HCT116 (cell line): Measurements from ENCODE around the gene CAPN3. TPM values are rescaled to one million over a fixed set of nuclear protein-coding genes. Genes with fewer than 3 reads are reported as not detected.

Experiments used
- ATAC-seq: fragments of 200-7000 bp; cut with Tn5 transposase; 2 replicates; pipeline ENCODE4 v1.9.1; 2020; ENCODE audit warnings: mild to moderate bottlenecking, moderate library complexity
- BruUV-seq: library from RNA; stranded (reverse); fragments of 400-500 nt; replicated peaks from 2 replicates; lab custom pipeline; 2021; lab: Mats Ljungman, UMichigan
- CTCF ChIA-PET: fragments of 300-600 bp; sonication (Branson Sonifier 250); formaldehyde crosslinking; loops from one replicate; lab custom pipeline; 2021; ENCODE audit warnings: antibody characterized with exemption; lab: Charles Lee
- POLR2A ChIA-PET: fragments of 300-600, 350-600 bp; sonication (Branson Sonifier 250); formaldehyde crosslinking; loops from one replicate; lab custom pipeline; 2021; ENCODE audit warnings: antibody characterized with exemption; lab: Charles Lee
- RAD21 ChIA-PET, 2 experiments: fragments of 300-600 bp; sonication (Branson Sonifier 250); formaldehyde crosslinking; loops; one replicate each; lab custom pipeline; 2023; ENCODE audit warnings: low total read pairs in 2 of 2; ENCODE audit not compliant: uncharacterized antibody in 2 of 2, unreplicated experiment in 2 of 2, low non-redundant PET in 1 of 2; lab: Charles Lee
- DNase-seq: peaks from one replicate; pipeline ENCODE4 v3.0.0-alpha.2; 2010; ENCODE audit warnings: low read depth, low spot score
- H2AFZ ChIP-seq: fragments of 200-600 bp; shearing (Covaris generic), sonication (generic); 2 replicates; pipeline ENCODE4 v1.6.1; 2017; ENCODE audit warnings: low read depth, mixed run types, mixed read lengths, antibody characterized with exemption, low read length; ENCODE audit not compliant: poor library complexity, severe bottlenecking
- H3K27ac ChIP-seq: 2 replicates; pipeline ENCODE4 v1.5.1; 2012; ENCODE audit warnings: low read depth, low read length
- H3K27me3 ChIP-seq: fragments of 200-600 bp; sonication (generic); 2 replicates; pipeline ENCODE4 v1.6.1; 2016; ENCODE audit warnings: mixed run types, low read length, mixed read lengths; ENCODE audit not compliant: insufficient read depth
- H3K36me3 ChIP-seq, 2 experiments: fragments of 200-500 bp in 1 of 2; fragments of 200-600 bp in 1 of 2; sonication (Bioruptor generic) in 1 of 2; sonication (generic) in 1 of 2; 2 replicates each; pipeline versions ENCODE4 v1.5.1 to v1.6.1; 2014 to 2016; ENCODE audit warnings: low read length in 2 of 2, inconsistent platforms in 1 of 2, mixed read lengths in 1 of 2, mixed run types in 1 of 2; ENCODE audit not compliant: insufficient read depth in 2 of 2, control insufficient read depth in 1 of 2
- H3K4me1 ChIP-seq, 2 experiments: fragments of 200-600 bp in 1 of 2; sonication (generic) in 1 of 2; 2 replicates each; pipeline versions ENCODE4 v1.5.1 to v1.6.1; 2012 to 2017; ENCODE audit warnings: low read length in 2 of 2, inconsistent platforms in 1 of 2, mild to moderate bottlenecking in 1 of 2, mixed read lengths in 1 of 2, mixed run types in 1 of 2, moderate library complexity in 1 of 2; ENCODE audit not compliant: insufficient read depth in 2 of 2, control insufficient read depth in 1 of 2
- H3K4me2 ChIP-seq: fragments of 200-600 bp; sonication (generic); 2 replicates; pipeline ENCODE4 v1.6.1; 2017; ENCODE audit warnings: mixed run types, low read length, mixed read lengths
- H3K4me3 ChIP-seq, 2 experiments: fragments of 200-600 bp in 1 of 2; sonication (generic) in 1 of 2; replicated peaks in 1 of 2; 2 replicates each; pipeline ENCODE4 v1.5.1; 2011 to 2016; ENCODE audit warnings: low read length in 2 of 2, control low read depth in 1 of 2, low read depth in 1 of 2, mild to moderate bottlenecking in 1 of 2, mixed read lengths in 1 of 2, mixed run types in 1 of 2
- H3K79me2 ChIP-seq: fragments of 200-600 bp; sonication (generic); 2 replicates; pipeline ENCODE4 v1.6.1; 2017; ENCODE audit warnings: mild to moderate bottlenecking, mixed run types, low read length, moderate library complexity, mixed read lengths; ENCODE audit not compliant: insufficient read depth
- H3K9ac ChIP-seq: fragments of 200-600 bp; sonication (generic); 2 replicates; pipeline ENCODE4 v1.6.1; 2016; ENCODE audit warnings: low read length, mixed read lengths
- H3K9me2 ChIP-seq: fragments of 200-600 bp; sonication (generic), shearing (Covaris generic); 2 replicates; pipeline ENCODE4 v1.6.1; 2017; ENCODE audit warnings: mixed run types, mild to moderate bottlenecking, moderate library complexity; ENCODE audit not compliant: insufficient read depth
- H3K9me3 ChIP-seq, 2 experiments: fragments of 200-500 bp in 1 of 2; fragments of 200-600 bp in 1 of 2; sonication (Bioruptor generic) in 1 of 2; sonication (generic) in 1 of 2; 2 replicates each; pipeline ENCODE4 v1.6.1; 2014 to 2017; ENCODE audit warnings: low read length in 2 of 2, mixed read lengths in 2 of 2, inconsistent platforms in 1 of 2, low read depth in 1 of 2, mild to moderate bottlenecking in 1 of 2, mixed run types in 1 of 2, moderate library complexity in 1 of 2; ENCODE audit not compliant: control insufficient read depth in 1 of 2, insufficient read depth in 1 of 2
- H4K20me1 ChIP-seq: fragments of 200-600 bp; sonication (generic), shearing (Covaris generic); 2 replicates; pipeline ENCODE4 v1.6.1; 2017; ENCODE audit warnings: mixed run types, mild to moderate bottlenecking, moderate library complexity; ENCODE audit not compliant: insufficient read depth
- ATF3 ChIP-seq: IDR thresholded peaks from 2 replicates; pipeline ENCODE4 v1.6.1; 2012
- CBX3 ChIP-seq: IDR thresholded peaks from 2 replicates; pipeline ENCODE4 v1.6.1; 2012; ENCODE audit warnings: low read depth
- CEBPB ChIP-seq: IDR thresholded peaks from 2 replicates; pipeline ENCODE4 v1.6.1; 2012; ENCODE audit warnings: low read depth
- EGR1 ChIP-seq: IDR thresholded peaks from 2 replicates; pipeline ENCODE4 v1.6.1; 2012; ENCODE audit warnings: low read depth
- ELF1 ChIP-seq: IDR thresholded peaks from 2 replicates; pipeline ENCODE4 v1.6.1; 2012; ENCODE audit warnings: low read depth, borderline replicate concordance
- EZH2 ChIP-seq: fragments of 200-600 bp; sonication (generic); IDR thresholded peaks from 2 replicates; pipeline ENCODE4 v1.6.1; 2017; ENCODE audit warnings: antibody characterized with exemption, mixed run types
- EZH2phosphoT487 ChIP-seq: fragments of 200-600 bp; IDR thresholded peaks from 2 replicates; pipeline ENCODE4 v1.6.1; 2018; ENCODE audit warnings: antibody characterized with exemption, borderline replicate concordance
- FOSL1 ChIP-seq: IDR thresholded peaks from 2 replicates; pipeline ENCODE4 v1.6.1; 2012; ENCODE audit warnings: low read depth
- MAX ChIP-seq: IDR thresholded peaks from 2 replicates; pipeline ENCODE4 v1.6.1; 2012
- POLR2A ChIP-seq: IDR thresholded peaks from 2 replicates; pipeline ENCODE4 v1.7.0; 2011; ENCODE audit warnings: borderline replicate concordance; ENCODE audit not compliant: insufficient read depth, insufficient read length; ENCODE audit errors: extremely low read depth
- POLR2AphosphoS5 ChIP-seq: IDR thresholded peaks from 2 replicates; pipeline ENCODE4 v1.6.1; 2011; ENCODE audit warnings: mild to moderate bottlenecking, low read depth, low read length, moderate library complexity
- REST ChIP-seq: IDR thresholded peaks from 2 replicates; pipeline ENCODE4 v1.6.1; 2012; ENCODE audit warnings: low read depth
- SIN3A ChIP-seq: IDR thresholded peaks from 2 replicates; pipeline ENCODE4 v1.6.1; 2012; ENCODE audit warnings: low read depth
- TCF7L2 ChIP-seq: IDR thresholded peaks from 2 replicates; pipeline ENCODE4 v1.7.0; 2011; ENCODE audit warnings: borderline replicate concordance, inconsistent platforms; ENCODE audit not compliant: insufficient read depth, insufficient read length; ENCODE audit errors: extremely low read depth
- YY1 ChIP-seq: IDR thresholded peaks from 2 replicates; pipeline ENCODE4 v1.6.1; 2011; ENCODE audit warnings: low read length, low read depth, moderate library complexity, mild to moderate bottlenecking; ENCODE audit not compliant: insufficient replicate concordance; ENCODE audit errors: extremely low read depth
- ZFX ChIP-seq: fragments of 450-650 bp; IDR thresholded peaks from 2 replicates; pipeline ENCODE4 v1.6.1; 2017
- ZNF274 ChIP-seq: fragments of 200-500 bp; sonication (Bioruptor generic); IDR thresholded peaks from 2 replicates; pipeline ENCODE4 v1.6.1; 2014; ENCODE audit warnings: mild to moderate bottlenecking, low read depth, low read length, inconsistent platforms
- intact Hi-C: fragments of 100-400 bp; cut with micrococcal nuclease; formaldehyde crosslinking; loops from 2 replicates; pipeline ENCODE4 v1.10.0; 2022
- total RNA-seq: library from RNA; stranded (reverse); gene quantifications from one replicate; pipeline ENCODE4 v1.2.1, GENCODE V29; 2021; ENCODE audit not compliant: unreplicated experiment

Gene CAPN3
- total RNA-seq, 1 experiment from 2014 or later = 1.8 TPM

GRCh38 chr15:42349186-42349585 lies 10.1 kb upstream of the CAPN3 start:
- no peaks in the 10 kb centered on the region for H3K27me3 ChIP-seq
- CTCF ChIA-PET = no interaction called here
- intact Hi-C loops = no loop called here
- TF ChIP-seq ZNF274 (no peak), ATF3 (no peak), EGR1 (no peak), ZFX (no peak), CBX3 (no peak), EZH2phosphoT487 (no peak), CEBPB (no peak)
- TF ChIP-seq, all 23 proteins: peak for 0
- Histone ChIP-seq H4K20me1 (no peaks in the 10 kb centered on the region), H3K36me3 (no peaks in the 10 kb centered on the region), H3K27ac (no peak overlapping the region), H3K4me1 (no peaks in the 10 kb centered on the region), H3K9ac (no peak overlapping the region), H3K79me2 (no peaks in the 10 kb centered on the region), H3K9me2 (no peaks in the 10 kb centered on the region), H3K9me3 (no peaks in the 10 kb centered on the region), H3K4me3 (no peak overlapping the region), H2AFZ (no peak overlapping the region), H3K4me2 (no peak overlapping the region)
- ATAC-seq = no peak
- no peak for DNase-seq
- no TSS peak for BruUV-seq
- ChIA-PET RAD21 (no interaction called here), POLR2A (no interaction called here)

- Histone ChIP-seq H3K9me3 (no peaks in the 10 kb centered on the region), H3K79me2 (no peaks in the 10 kb centered on the region), H2AFZ (no peak overlapping the region), H3K4me2 (no peak overlapping the region), H3K36me3 (no peaks in the 10 kb centered on the region), H3K9me2 (no peaks in the 10 kb centered on the region), H4K20me1 (no peaks in the 10 kb centered on the region), H3K27me3 (no peaks in the 10 kb centered on the region), H3K4me3 (no peak overlapping the region), H3K9ac (no peak overlapping the region), H3K4me1 (no peaks in the 10 kb centered on the region), H3K27ac (no peak overlapping the region)
- no TSS peak for BruUV-seq
- POLR2A ChIA-PET = no interaction called here
- RAD21 ChIA-PET = no interaction called here
- no peak for ATAC-seq
- no peak for DNase-seq
- CTCF ChIA-PET = no interaction called here
- intact Hi-C loops = no loop called here
- no peak for TF ChIP-seq EGR1
- TF ChIP-seq ELF1 = no peak
- no peak for TF ChIP-seq ZFX
- no peak for TF ChIP-seq POLR2AphosphoS5
- TF ChIP-seq EZH2 = no peak
- no peak for TF ChIP-seq TCF7L2
- no peak for TF ChIP-seq SIN3A
- TF ChIP-seq CEBPB = no peak
- TF ChIP-seq ZNF274 = no peak
- no peak for TF ChIP-seq REST
- no peak for TF ChIP-seq ATF3
- TF ChIP-seq POLR2A = no peak
- no peak for TF ChIP-seq MAX
- TF ChIP-seq YY1 = no peak
- TF ChIP-seq FOSL1 = no peak
These were observed 6.9 kb upstream of the CAPN3 start for GRCh38 chr15:42352401-42352800.
